ENCODE measurements around the gene RNASE11.

RNASE11 gene

DNA sequence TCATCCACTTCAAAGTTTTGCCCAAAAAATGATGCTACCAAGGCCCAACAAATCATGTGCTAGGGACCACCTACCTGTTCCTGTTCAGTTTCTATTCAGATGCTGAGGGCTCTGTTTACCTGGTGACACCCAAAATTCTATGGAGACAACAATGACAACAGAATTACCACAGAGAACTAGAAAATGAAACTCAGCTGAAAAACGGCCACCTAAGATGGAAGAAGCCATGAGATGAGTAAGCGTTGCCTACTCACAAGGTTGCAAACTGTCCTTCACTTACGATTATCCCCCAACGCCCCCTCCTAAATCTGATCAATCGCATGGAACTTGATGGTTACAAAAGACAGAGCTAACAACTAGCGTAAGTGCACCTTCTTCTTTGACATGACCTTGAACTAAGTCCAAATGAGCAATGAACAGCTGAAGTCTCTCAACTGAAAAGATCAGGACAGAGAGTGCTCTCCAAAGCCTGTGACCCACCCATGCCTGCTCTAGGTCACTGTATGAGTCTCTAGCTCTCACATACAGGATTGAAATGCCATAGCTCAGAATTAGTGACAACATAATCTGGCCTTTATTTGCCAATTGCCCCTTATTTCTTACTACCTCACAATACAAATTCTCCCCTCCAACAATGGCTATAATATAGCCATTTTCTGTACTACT is at the start of gene RNASE11:
Gene RNASE11, minus strand, starts transcription at position 513 of the 666 bp plus-strand sequence.
- Histone ChIP-seq H3K79me2 (ENCODE audit: insufficient read depth, low read length) (no peaks in the 10 kb centered on the region), H3K27ac (ENCODE audit: low read depth, low read length) (no peak within 1 kb of the TSS), H3F3A (ENCODE audit: insufficient read depth) (no peaks in the 10 kb centered on the region), H3K27me3 (ENCODE audit: low read length) (no peaks in the 10 kb centered on the region), H3K36me3 (ENCODE audit: low read length) (no peaks in the 10 kb centered on the region), H4K20me1 (ENCODE audit: low read depth, low read length) (no peaks in the 10 kb centered on the region), H3K9ac (ENCODE audit: low read length) (no peak within 1 kb of the TSS), H3K4me2 (ENCODE audit: low read depth, low read length, poor library complexity, severe bottlenecking) (no peak within 1 kb of the TSS), H2AFZ (ENCODE audit: low read depth, low read length, severe bottlenecking) (no peak within 1 kb of the TSS), H3K9me3 (ENCODE audit: insufficient read depth, low read length) (no peaks in the 10 kb centered on the region), H3K4me3 (ENCODE audit: insufficient read depth, low read length, poor library complexity, severe bottlenecking) (no peak within 1 kb of the TSS), H3K9me2 (replicated peaks; ENCODE audit: insufficient read depth, low read length) (no peaks in the 10 kb centered on the region)
- TF ChIP-seq EZH2phosphoT487 (conservative IDR thresholded peaks at IDR 0.05; ENCODE audit: low read length) = no peak
- TF ChIP-seq, protein P1, sequence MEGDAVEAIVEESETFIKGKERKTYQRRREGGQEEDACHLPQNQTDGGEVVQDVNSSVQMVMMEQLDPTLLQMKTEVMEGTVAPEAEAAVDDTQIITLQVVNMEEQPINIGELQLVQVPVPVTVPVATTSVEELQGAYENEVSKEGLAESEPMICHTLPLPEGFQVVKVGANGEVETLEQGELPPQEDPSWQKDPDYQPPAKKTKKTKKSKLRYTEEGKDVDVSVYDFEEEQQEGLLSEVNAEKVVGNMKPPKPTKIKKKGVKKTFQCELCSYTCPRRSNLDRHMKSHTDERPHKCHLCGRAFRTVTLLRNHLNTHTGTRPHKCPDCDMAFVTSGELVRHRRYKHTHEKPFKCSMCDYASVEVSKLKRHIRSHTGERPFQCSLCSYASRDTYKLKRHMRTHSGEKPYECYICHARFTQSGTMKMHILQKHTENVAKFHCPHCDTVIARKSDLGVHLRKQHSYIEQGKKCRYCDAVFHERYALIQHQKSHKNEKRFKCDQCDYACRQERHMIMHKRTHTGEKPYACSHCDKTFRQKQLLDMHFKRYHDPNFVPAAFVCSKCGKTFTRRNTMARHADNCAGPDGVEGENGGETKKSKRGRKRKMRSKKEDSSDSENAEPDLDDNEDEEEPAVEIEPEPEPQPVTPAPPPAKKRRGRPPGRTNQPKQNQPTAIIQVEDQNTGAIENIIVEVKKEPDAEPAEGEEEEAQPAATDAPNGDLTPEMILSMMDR (IDR thresholded peaks at IDR 0.05; ENCODE audit: insufficient read depth, low read length, poor library complexity, severe bottlenecking) = no peak

DNA sequence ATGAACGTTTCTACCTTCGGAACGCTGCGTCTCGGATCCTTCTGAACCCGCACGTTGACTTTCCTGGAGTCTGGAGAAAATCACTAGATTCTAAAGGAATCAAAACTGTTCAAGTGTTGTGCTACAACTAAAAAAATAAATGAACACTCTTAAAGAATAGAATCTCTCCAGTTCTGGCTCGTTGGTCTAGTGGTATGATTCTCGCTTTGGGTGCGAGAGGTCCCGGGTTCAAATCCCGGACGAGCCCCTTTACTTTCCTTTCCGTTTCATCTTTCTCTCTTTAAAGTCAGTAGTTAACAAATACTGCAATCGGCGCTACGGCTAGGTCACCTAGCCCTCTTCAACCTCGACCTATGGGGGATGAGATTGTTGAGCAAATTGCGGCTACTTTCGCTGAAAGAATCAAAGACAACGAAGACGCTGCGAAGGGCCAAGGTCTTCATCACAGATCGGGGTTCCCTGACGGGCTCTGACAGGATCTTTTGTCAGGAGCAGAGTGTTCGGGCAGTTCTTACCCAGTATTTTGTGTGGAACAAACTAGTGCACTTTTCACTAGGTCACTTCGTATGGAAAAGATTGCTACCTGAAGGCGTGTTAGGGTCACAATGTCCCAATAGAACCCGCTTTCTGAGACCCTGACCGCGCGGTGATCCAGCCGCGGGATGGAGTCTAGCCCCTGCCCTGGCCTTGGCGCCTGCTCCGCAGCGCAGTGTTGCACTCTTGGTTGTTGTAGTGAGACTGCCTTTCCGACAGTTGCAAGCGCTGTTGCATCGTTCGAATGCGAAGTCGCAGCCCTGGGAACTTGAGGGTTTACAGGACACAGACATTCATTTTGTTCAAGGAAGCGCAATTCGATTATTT is 45.3 kb upstream of the RNASE11 start:
- no peak overlapping the region for H3K4me3 ChIP-seq (ENCODE audit: insufficient read depth, low read length, poor library complexity, severe bottlenecking)
- no peak overlapping the region for H3K27ac ChIP-seq (ENCODE audit: low read depth, low read length)
- no peak overlapping the region for H3K9ac ChIP-seq (ENCODE audit: low read length)
- TF ChIP-seq, protein P1 (IDR thresholded peaks at IDR 0.05; ENCODE audit: insufficient read depth, low read length, poor library complexity, severe bottlenecking) = no peak
- TF ChIP-seq EZH2phosphoT487 (conservative IDR thresholded peaks at IDR 0.05; ENCODE audit: low read length) = no peak
- H3K27me3 ChIP-seq (ENCODE audit: low read length) = no peaks in the 10 kb centered on the region
- no peaks in the 10 kb centered on the region for H4K20me1 ChIP-seq (ENCODE audit: low read depth, low read length)
- no peak overlapping the region for H3K4me2 ChIP-seq (ENCODE audit: low read depth, low read length, poor library complexity, severe bottlenecking)
- H2AFZ ChIP-seq (ENCODE audit: low read depth, low read length, severe bottlenecking) = no peak overlapping the region
- no peaks in the 10 kb centered on the region for H3K9me2 ChIP-seq (replicated peaks; ENCODE audit: insufficient read depth, low read length)
- H3K79me2 ChIP-seq (ENCODE audit: insufficient read depth, low read length) = no peaks in the 10 kb centered on the region
- no peaks in the 10 kb centered on the region for H3K36me3 ChIP-seq (ENCODE audit: low read length)
- no peaks in the 10 kb centered on the region for H3K9me3 ChIP-seq (ENCODE audit: insufficient read depth, low read length)
- no peaks in the 10 kb centered on the region for H3F3A ChIP-seq (ENCODE audit: insufficient read depth)

DNA sequence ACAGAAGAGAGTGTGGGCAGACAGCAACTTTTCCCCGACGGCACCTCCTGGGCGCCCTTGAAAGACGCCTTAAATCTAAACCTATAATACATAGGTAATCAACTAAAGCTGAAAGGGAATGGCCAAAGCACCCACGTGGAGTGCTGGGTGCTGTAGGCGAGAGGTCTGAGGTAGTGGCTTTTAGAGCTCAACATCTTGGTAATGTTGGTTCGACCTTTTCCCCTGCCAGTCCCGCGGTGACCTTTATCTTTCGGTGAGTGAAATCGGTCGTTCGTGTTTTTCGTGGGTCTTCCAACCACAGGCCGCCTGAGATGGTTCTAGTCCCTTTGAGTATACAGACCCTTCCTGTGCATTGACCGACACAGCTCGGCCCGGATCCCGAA is 44.6 kb upstream of the RNASE11 start:
- Histone ChIP-seq H3K9ac (ENCODE audit: low read length) (no peak overlapping the region), H3K36me3 (ENCODE audit: low read length) (no peaks in the 10 kb centered on the region), H3K27me3 (ENCODE audit: low read length) (no peaks in the 10 kb centered on the region), H3K9me3 (ENCODE audit: insufficient read depth, low read length) (no peaks in the 10 kb centered on the region), H4K20me1 (ENCODE audit: low read depth, low read length) (no peaks in the 10 kb centered on the region), H3F3A (ENCODE audit: insufficient read depth) (no peaks in the 10 kb centered on the region), H3K4me3 (ENCODE audit: insufficient read depth, low read length, poor library complexity, severe bottlenecking) (no peak overlapping the region), H3K4me2 (ENCODE audit: low read depth, low read length, poor library complexity, severe bottlenecking) (no peak overlapping the region), H2AFZ (ENCODE audit: low read depth, low read length, severe bottlenecking) (no peak overlapping the region), H3K27ac (ENCODE audit: low read depth, low read length) (no peak overlapping the region), H3K9me2 (replicated peaks; ENCODE audit: insufficient read depth, low read length) (no peaks in the 10 kb centered on the region), H3K79me2 (ENCODE audit: insufficient read depth, low read length) (no peaks in the 10 kb centered on the region)
- TF ChIP-seq, protein P1 (IDR thresholded peaks at IDR 0.05; ENCODE audit: insufficient read depth, low read length, poor library complexity, severe bottlenecking) = no peak
- TF ChIP-seq EZH2phosphoT487 (conservative IDR thresholded peaks at IDR 0.05; ENCODE audit: low read length) = no peak
